Muscle of back (tissue), 11 donors: ENCODE measurements around the gene BTRC. TPM values are rescaled to one million over a fixed set of nuclear protein-coding genes. Genes with fewer than 3 reads are reported as not detected.
A peak's percentile ranks its signal among the peaks of the same experiment; 100 is the strongest.

Source experiments
- DNase-seq, 3 donors: peaks; one replicate each; pipeline versions ENCODE4 v3.0.0 to v3.0.0-alpha.2; 2013
- polyA plus RNA-seq, 10 donors: library from polyadenylated mRNA; unstranded; fragments of 120-200 nt; gene quantifications; one replicate each; pipeline ENCODE4 v1.2.1, GENCODE V29; 2013; ENCODE audit not compliant: insufficient read length in 10 of 10

BTRC gene
- polyA plus RNA-seq, 10 donors: 18.3 to 36.6 (median 23.1) TPM

DNA sequence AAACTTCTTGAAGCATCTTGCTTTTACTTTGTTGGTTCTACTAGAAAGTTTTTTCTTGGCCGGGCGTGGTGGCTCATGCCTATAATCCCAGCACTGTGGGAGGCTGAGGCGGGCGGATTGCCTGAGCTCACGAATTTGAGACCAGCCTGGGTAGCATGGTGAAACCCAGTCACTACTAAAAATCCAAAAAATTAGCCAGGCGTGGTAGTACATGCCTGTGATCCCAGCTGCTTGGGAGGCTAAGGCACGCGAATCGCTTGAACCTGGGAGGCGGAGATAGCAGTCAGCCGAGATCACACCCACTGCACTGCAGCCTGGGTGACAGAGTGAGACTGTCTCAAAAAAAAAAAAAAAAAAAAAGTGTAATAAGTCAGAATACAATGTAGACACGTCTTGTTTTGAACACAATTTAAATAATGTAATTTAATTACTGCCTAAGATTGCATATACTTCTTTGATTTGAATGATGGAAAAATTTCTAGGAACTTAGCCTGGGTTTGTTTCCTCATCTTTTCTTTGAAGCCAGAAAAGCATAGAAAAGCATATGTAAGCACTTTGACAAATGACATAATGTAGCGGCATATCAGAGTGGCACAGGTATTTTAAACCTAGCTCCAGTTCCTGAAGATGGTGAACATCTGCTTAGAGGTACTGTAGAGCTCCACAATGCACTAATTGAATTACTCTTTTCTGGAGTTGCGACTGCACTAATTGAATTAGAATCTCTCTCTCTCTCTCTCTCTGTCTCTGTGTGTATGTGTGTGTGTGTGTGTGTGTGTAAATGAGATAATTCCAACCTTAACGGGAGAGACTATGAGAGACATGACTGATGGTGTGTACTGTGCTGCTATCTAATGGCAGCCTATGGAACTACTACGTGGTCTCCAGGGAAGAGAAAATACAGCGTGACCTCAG, 87.8 kb downstream of the BTRC start:
- peak; percentile 39 to 68 (median 51) for DNase-seq

DNA sequence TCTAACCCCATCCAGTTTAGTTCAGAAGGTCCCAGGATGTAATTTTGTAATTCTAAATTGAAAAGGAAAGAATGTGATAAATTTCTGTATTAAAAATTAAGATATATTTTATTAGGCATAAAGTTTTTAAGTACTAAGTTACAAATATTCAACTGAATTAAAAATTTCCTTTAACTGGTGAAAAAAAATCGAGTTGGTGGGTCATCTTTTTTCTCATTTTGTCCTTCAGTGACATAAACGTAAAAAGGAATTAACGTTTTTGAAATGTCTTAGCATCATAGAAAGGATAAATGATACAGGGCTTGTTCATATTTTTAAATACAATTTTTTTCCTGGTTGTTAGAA, 88.5 kb downstream of the BTRC start:
- DNase-seq: no peak

DNA sequence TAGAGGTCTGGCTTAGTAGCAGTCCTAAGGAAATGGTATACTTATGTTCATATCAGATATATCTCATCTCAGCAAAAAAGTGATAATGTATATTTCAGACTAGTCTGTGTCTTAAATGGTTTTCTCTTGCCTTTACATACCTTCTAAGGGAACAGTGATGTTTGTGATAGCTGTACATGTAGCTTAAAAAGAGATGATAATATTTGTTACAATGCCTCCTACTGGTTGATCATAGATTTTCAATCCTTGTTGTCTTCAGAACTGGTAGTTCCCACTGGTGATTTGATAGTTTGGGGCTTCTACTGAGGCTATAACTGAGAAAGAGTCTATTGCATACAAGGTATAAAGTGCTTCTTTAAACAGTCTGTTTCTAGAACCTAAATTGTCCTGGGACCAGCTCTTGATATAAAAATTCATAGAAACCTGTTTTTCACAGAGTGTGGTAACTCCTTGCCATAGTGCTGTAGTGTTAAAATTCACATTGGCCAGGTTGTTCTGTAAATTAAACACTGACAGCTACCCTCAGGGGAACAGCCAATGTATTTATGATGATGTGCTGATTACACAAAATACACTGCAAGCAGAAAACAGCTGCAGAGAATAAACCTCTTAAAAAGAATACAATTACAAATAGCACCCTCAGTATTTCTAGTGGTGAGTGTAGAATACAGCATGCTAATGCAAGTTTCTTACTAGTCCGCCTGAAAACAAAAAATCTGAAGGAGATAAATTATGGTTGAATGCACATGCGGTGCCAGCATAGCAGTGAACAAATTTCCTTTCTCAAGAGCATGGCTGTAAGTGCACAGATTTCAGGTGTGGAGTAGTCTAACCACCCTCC, 90.3 kb downstream of the BTRC start:
- DNase-seq: no peak

DNA sequence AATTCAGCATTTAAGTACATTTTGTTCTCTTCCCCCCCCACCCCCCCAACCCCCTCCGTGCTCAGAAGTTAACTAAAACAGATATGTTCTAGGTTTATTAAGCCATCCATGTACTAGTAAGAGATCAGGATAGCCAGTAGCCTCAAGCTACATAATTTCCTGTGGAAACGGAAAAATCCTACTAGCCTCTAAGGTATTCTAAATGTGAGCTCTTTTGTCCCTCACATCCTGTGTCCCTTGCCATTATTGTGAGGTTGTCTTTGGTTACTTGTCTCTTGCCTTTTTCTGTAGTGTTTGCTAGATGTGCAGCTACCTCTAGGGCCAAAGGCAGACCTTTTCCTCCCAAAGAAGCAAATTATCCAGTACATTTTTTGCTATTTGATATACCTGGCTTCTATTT, 92.1 kb downstream of the BTRC start:
- no peak for DNase-seq

DNA sequence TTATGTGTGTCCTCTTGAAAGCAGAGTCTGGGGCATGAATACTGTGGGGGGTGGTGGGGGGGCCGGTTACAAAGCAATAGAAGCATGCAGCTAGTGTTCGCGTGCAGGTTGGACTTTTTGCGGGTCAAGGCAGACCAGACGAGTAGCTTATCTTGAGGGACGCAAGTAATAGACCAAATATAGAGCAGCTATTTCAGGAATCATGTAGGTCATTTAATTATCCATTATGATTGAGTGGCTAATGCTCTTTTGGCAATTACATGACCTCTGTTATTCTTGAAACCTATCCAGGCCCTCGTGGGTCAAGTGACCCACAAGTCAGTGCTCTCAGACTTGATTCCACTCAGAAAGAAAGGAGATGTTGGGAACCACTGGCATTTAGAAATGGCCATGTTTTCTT, 93.0 kb downstream of the BTRC start:
- DNase-seq: no peak

DNA sequence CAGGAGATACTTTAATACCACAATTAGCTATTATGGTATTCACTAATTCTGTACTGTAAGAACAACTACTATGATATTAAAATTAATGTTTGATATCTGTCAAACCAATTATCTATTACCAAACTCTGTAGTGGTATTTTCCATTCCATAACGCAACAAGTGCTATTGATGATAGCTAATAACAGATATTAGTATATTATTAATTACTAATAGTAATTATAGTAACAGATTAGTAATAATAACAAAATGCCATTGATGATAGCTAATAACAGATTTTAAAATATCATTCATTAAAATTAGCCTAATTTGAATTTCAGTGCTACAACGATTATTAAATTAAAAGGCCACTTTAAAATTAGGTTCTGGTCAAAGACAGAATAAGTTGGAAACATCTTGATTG, 93.5 kb downstream of the BTRC start:
- no peak for DNase-seq

DNA sequence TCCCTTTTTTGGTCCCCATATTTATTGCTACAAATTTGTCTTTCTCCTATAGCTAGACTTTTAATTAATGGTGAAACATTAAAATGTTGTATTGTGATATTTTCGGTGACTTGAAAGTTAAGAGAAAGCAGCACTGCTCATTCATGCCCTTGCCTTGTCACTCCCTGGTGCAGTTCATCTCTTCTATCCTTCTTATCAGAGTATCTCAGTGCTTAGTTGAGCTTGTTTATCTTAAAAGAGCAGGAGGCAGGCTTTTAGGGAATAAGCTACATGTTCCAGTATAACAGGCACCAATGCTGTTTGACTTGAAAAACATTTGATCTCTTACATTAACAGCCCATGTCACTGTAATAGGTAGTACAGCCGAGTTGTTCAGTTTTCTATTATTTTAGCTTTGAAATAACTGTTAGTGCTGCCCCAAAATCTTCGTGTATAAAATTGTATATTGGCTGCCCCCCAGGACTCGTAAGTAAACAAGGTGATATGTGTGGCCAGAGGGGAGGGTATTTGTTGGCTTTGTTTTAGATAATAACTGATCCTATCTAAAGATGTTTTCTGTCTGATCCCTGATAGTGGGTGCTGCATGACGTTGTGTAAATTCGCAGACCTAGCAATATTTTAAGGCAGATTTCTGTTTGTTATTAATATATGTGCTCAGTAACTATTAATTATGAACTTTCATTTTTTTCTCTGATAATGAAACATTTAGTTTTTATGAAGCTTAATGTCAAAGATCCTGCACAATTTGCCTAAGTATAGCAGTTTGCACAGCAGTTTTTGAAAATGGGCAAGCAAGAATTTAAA, 96.5 kb downstream of the BTRC start:
- DNase-seq: no peak

DNA sequence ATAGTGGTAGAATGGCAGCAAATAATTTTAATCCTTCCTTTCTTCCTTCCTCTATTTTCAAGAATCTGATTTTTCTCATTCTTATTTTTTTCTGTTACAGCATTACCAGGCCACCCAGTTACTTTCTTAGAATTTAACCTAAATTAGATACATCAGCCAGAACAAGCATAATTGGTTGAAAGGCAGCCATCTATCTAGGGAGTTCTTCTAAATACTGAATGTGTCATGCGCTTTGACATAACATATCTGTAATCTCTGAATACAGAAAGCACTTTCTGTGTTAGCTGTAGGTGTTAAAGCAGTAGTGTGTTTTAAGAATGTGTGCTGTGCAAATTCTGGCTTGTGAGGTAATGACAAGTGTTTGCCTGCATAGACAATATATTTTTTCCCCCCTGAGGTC, 97.3 kb downstream of the BTRC start:
- no peak for DNase-seq

DNA sequence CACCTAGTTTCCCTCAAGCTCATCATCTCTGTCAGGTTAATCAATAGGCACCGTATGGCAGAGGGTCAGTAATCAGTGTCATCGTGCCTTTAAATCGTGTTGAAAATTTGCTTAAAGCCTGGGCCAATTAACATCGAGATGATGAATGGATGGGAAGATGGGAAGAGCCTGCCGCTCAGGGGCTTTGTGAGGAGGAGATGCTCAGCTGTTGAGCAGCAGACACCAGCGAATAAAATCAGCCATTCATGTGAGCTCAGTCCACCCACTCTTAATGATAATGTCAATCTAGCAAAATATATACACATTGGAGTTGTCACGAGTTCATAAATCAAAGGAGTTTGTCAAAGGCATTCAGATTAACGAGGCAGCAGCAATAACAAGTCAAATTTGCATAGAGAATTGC, 97.7 kb downstream of the BTRC start:
- no peak for DNase-seq

DNA sequence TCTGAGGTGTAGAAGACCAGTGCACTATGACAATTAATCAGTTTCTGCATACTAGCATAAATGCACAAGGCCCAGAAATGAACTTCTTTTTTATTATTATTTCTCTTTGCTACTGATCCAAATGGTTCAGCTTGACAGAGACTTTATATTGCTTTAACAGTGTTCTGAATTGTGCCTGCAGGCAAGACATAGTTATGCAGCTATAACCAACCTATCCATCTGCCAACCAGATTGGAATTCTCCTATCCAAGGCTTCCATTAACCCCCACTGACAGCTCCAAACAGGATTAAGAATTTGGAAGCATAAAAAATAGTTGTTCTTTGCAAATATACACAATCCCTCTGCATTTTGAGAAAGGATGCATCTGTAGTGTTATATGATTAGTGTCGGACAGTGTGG, 98.2 kb downstream of the BTRC start:
- no peak for DNase-seq

DNA sequence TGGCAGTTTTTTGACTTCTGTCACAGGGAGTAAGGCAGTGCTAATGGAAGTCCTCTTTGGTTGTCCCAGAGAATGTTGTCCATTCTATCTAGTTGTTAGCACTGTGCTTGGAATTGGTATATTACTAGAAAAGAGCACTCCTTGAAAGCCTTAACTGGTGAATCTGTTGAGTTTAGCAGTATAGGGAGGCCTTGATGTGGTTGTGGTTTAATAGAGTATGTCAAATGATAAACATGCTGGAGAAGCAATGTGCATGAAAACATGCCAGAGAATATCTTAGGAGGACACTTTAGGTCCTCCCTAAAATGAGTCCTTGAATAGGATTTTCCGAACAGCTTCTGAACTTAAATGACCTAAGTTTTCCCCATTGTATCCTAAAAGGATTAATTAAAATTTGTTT, 98.6 kb downstream of the BTRC start:
- no peak for DNase-seq

DNA sequence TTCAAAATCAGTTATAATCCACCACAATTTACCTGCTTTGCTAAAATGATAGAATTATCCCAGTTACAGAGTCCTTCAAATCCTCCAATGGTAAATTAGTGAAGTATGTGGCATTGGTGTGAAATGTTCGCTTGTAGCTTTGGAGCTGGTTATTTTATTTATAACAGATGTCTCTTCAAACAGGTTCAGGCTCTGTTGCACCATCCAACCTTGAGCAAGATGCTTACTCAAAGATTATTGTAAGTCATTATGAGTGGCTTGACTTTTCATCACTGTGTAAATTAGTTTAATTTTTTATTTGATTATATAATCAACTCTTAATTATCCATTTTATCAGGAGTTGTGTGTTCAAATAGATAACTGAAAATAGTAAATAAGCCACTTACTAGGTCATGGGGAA, 99.4 kb downstream of the BTRC start:
- no peak for DNase-seq

DNA sequence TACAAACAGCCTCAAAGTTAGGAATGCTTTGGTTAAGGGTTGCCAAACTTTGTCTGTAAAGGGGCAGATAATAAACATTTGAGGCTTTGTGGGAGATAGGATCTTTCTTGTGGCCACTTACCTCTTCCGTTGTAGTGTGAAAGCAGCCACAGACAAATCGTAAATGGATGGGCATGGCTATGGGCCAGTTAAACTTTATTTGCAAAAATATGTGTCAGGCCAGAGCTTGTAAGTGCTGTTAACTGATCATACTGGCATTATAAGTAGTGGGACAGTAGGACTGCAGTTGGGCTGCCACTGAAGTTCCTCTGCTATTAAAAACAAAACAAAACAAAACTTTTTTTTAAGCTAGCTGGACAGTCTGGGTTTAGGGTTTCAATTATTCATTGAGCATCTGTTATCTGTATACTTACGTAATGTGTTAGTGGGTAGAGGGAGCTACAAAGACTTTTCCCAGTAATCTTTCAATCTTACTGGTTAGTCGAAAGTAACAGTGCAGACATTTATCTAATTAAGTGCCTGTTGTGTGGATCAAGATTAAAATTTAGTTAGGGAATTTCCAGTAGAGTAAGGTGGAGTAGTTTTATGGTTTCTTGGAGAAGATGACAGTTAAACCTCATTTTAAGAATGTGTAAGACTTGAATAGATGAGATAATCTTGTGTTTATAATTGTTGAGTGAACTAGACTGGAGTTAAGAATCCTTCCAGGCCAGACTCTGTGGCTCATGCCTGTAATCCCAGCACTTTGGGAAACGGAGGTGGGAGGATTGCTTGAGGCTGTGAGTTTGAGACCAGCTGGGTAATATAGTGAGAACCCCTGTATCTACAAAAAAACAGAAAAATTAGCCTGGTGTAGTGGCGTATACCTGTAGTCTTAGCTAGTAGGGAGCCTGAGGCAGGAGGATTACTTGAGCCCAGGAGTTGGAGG, 100.1 kb downstream of the BTRC start:
- DNase-seq: no peak

DNA sequence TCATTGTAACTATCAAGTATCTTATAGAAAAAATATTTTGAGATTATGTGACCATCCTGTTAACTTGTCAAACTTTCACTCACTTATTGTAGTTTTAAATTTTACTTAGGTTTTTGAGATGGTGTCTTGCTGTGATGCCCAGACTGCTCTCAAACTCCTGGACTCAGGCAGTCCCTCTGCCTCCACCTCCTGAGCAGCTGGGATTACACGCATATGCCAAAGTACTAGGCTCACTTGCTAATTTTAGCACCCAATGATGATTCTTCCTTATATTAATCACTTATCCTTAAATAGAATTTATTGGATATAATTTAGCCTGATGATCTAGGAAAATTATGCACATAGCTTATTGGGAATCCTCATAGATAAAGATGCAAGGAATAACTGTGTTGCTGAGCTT, 104.9 kb downstream of the BTRC start:
- DNase-seq: no peak

DNA sequence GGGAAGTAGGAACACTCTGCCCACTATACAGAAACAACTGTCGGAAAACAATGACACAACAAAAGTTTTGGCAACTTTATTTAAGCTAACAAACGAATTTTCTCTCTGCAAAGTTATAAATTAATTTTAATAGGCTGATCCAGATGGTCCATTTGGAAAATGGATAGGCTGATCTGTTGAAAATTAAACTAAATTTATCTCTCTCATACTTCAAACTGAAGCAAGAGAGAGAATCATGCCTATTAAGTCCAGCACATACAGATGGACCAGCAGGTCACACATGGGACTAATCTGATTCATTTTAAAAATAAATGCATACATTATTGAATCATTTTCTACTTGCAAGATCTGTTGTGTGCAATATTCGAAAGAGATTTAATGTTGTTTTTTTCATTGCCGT, 110.1 kb downstream of the BTRC start:
- no peak for DNase-seq

DNA sequence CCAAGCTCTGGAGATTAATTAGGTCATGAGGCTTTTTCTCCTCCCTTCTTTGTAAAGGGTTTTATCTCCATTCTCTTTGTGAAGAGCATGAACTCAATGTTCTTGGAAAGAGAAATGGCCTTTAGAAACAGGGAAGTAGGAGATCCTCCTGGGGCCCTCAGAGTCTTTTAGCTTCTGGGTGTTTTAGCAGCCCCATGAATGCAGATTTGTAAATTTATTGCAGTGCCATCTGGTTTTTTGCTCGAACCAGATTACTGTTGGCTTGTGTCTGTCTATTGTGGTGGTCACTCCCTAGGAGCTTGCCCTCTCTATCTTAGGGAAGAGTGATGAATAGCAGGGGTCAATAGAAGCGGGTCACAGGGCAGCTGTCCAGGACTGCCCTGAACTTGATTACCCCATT, 110.6 kb downstream of the BTRC start:
- no peak for DNase-seq

DNA sequence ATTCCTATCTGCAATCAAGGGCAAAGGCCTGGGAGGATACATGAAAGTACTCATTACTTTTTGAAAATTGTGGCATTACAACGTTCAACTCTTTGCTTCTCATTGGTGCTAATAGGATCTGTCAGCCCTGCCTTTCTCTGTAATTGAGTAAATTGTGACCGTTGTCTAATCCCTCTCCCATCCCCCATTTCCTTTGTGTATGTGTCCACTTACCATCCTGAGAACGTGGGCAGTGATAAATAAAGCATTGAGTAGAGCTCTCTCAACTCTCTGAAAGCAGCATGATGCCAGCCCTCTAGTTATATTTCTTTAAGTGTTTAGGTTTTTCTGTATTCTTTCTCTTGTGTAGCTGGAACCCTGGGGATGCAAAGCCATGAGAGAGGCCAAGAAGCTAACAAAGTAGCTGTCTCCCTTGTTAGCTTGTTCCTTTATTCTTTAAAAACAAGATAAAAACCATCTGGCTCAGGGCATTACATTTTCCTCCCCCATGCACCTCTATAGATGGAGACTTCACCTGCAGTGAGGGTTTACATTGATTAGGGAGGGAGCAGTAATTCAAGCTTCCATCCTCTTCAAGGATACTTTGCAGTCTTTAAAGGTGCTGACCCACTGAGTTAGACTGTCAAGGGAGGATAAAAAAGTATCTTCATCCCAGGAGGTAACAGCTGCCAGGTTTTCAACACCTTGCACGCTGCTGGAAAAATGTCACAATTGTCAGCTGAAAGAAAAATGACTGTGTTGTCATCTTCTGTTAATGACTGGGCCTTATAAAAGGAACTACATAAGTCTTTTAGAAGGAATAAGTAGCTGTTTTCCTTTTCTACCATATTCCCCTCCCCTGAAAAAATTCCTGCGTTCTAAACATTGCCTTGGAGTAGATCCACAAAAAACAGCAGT, 112.3 kb downstream of the BTRC start:
- DNase-seq: no peak

DNA sequence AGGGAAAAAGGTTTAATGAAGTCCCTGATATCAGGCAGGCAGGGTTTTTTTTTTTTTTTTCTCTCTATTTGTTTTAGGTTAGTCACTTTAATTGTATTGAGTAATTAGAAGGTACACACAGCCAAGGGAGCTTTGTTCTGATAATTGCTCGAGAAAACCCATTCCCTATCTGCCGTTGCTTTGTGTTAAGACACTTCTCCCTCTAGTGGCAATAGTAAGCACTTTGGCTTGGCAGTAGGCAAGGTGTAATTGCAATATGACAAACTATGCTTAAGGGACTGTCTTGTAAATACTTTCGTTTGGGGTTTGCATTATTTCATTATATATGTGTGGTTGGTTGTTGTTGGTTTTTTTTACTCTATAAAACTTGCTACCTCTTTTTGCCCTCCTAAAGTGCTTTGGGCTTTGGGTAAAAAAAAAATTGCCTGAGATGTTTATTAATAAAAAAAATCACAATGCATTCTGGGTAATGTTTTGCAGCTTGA, 113.4 kb downstream of the BTRC start:
- peak; percentile 45 to 69 (median 48) for DNase-seq

DNA sequence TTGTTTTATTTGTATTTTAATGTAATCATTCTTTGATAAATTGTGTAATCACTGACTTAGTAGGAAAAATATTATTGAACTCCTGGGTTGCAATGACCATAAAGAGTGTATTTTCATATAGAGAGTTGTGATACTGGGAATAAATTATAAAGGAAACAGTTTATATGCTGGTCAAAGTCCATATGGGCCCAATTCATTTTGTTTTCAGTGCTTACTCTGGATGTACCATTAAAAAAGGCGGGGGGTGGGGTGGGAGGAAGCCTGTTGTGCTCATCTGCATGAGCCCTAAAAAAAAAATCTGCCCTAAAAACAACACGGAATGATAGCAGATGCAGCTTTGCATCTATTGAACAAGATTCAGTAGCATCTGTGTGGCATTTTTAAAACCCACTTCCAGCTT, 114.2 kb downstream of the BTRC start:
- DNase-seq: no peak

DNA sequence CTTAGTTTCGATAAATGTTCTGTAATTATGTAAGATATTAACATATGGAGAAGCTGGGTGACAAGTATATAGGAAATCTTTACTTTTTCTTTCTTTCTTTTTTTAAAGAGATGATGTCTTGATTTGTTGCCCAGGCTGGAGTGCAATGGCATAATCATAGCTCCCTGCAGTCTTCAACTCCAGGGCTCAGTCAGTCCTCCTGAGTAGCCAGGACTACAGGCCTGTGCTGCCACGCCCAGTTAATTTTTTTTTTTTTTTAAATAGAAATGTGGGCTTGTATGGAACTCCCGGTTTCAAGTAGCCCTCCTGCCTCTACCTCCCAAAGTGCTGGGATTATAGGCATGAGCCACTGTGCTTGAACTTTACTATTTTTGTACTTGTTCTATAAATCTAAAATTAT, 122.4 kb downstream of the BTRC start:
- no peak for DNase-seq
